ENCODE data around the gene TRIM14.
A peak's percentile ranks its signal among the peaks of the same experiment; 100 is the strongest.
"Not testable (repeated sequence)": the region's sequence is repeated elsewhere in the genome, so short reads cannot be mapped to it uniquely, and the experiment has no call there.

TRIM14 gene

GRCh38 chr9:98043915-98044314 lies 75.1 kb downstream of the TRIM14 start:
- DNase-seq, result no peak

GRCh38 chr9:98040212-98040611 lies 78.8 kb downstream of the TRIM14 start:
- DNase-seq, result no peak

GRCh38 chr9:98039607-98040017 lies 79.4 kb downstream of the TRIM14 start:
- DNase-seq, result no peak

GRCh38 chr9:98038958-98039357 lies 80.1 kb downstream of the TRIM14 start:
- no peak for DNase-seq

GRCh38 chr9:98037357-98037756 lies 81.7 kb downstream of the TRIM14 start:
- DNase-seq, result no peak

GRCh38 chr9:98034593-98035546 lies 84.2 kb downstream of the TRIM14 start:
- peak; percentile 53 for DNase-seq

- no peak for DNase-seq
Observed at GRCh38 chr9:98031935-98032334, 87.1 kb downstream of the TRIM14 start.

- DNase-seq, result no peak
Observed at GRCh38 chr9:98031169-98031568, 87.9 kb downstream of the TRIM14 start.

- DNase-seq, result no peak
Observed at GRCh38 chr9:98024702-98025101, 94.3 kb downstream of the TRIM14 start.

GRCh38 chr9:98022447-98022846 lies 96.6 kb downstream of the TRIM14 start:
- no peak for DNase-seq

GRCh38 chr9:98021306-98022040 lies 97.5 kb downstream of the TRIM14 start:
- DNase-seq, result no peak

GRCh38 chr9:98020476-98021145 lies 98.4 kb downstream of the TRIM14 start:
- DNase-seq, result no peak

- not testable (repeated sequence) for DNase-seq
Observed at GRCh38 chr9:98019869-98020268, 99.2 kb downstream of the TRIM14 start.
